Left lung (tissue), 10 donors: ENCODE measurements around the gene RASA3. TPM values are rescaled to one million over a fixed set of nuclear protein-coding genes. Genes with fewer than 3 reads are reported as not detected.

ENCODE experiments used
- ATAC-seq: fragments of 200-7000 bp; cut with Tn5 transposase; one replicate; pipeline ENCODE4 v1.9.1; 2020; ENCODE audit warnings: moderate library complexity
- DNase-seq, 4 donors: peaks; one replicate each; pipeline ENCODE4 v3.0.0-alpha.2; 2013 to 2020
- H3K27ac ChIP-seq, 2 donors: fragments of 200-600 bp; sonication (generic) in 1 of 2; one replicate each; pipeline versions ENCODE4 v1.5.0 to v1.8.0; 2020 to 2021
- H3K27me3 ChIP-seq, 2 donors: fragments of 200-600 bp; sonication (generic) in 1 of 2; one replicate each; pipeline versions ENCODE4 v1.5.0 to v1.8.0; 2020 to 2021
- H3K36me3 ChIP-seq, 2 donors: fragments of 200-600 bp; sonication (generic) in 1 of 2; one replicate each; pipeline versions ENCODE4 v1.5.0 to v1.8.0; 2020 to 2021
- H3K4me1 ChIP-seq, 2 donors: fragments of 200-600 bp; one replicate each; pipeline ENCODE4 v1.8.0; 2021
- H3K4me3 ChIP-seq, 2 donors: fragments of 200-600 bp; sonication (generic) in 1 of 2; one replicate each; pipeline versions ENCODE4 v1.5.0 to v1.8.0; 2020 to 2021; ENCODE audit warnings: mild to moderate bottlenecking in 1 of 2
- H3K9me3 ChIP-seq, 2 donors: fragments of 200-600 bp; sonication (generic) in 1 of 2; one replicate each; pipeline versions ENCODE4 v1.5.0 to v1.8.0; 2020 to 2021
- CTCF ChIP-seq, 2 donors: fragments of 200-600 bp; sonication (generic) in 1 of 2; IDR thresholded peaks; one replicate each; pipeline versions ENCODE4 v1.5.0 to v1.8.0; 2021; ENCODE audit warnings: antibody characterized with exemption in 2 of 2
- intact Hi-C, 2 donors: fragments of 100-400 bp; cut with DNase I; formaldehyde crosslinking; loops; one replicate each; pipeline versions ENCODE4 v1.11.2 to v1.14.2; 2022
- polyA plus RNA-seq, 6 donors: library from polyadenylated mRNA; unstranded; fragments of 120-200 nt; gene quantifications; one replicate each; pipeline ENCODE4 v1.2.1, GENCODE V29; 2013; ENCODE audit not compliant: insufficient read length in 6 of 6
- total RNA-seq, 2 donors: library from RNA; stranded (reverse); fragmentation: NEBNext Ultra II Directional; extraction: Animal tissue kit (Norgen Biotek cat#: 25700); gene quantifications; one replicate each; pipeline ENCODE4 v1.2.1, GENCODE V29; 2021
- donor health status: DM: no; HTN: yes; CAD: no.
- donor health status: DM: no; HTN: no; CAD: no.

RASA3 gene
- total and polyA plus RNA-seq, 8 donors: 11.4 to 22.2 (median 12.7) TPM

- DNase-seq (no peak), ATAC-seq (no peak)
- no peak overlapping the region for H3K27ac ChIP-seq
- H3K36me3 ChIP-seq: no peaks in the 10 kb centered on the region
- peaks cover 0 to 8% of the 10 kb centered on the region in 2 donors for H3K27me3 ChIP-seq
- peaks cover 5 to 29% of the 10 kb centered on the region in 2 donors for H3K4me1 ChIP-seq
- TF ChIP-seq CTCF (IDR thresholded peaks at IDR 0.05): no peak
- H3K9me3 ChIP-seq: no peaks in the 10 kb centered on the region
- no peak overlapping the region for H3K4me3 ChIP-seq
- intact Hi-C loops: no loop called here
Observed at GRCh38 chr13:114145256-114145655, 12.8 kb upstream of the RASA3 start.

GRCh38 chr13:114144606-114145244, 12.3 kb upstream of the RASA3 start:
- ATAC-seq (no peak), DNase-seq (no peak)
- Histone ChIP-seq H3K36me3 (no peaks in the 10 kb centered on the region), H3K4me1 (peaks cover 5 to 29% of the 10 kb centered on the region in 2 donors), H3K4me3 (no peak overlapping the region), H3K27ac (no peak overlapping the region), H3K27me3 (peaks cover 0 to 11% of the 10 kb centered on the region in 2 donors), H3K9me3 (no peaks in the 10 kb centered on the region)
- TF ChIP-seq CTCF (IDR thresholded peaks at IDR 0.05): no peak
- intact Hi-C loops: no loop called here

GRCh38 chr13:114143806-114144605, 11.6 kb upstream of the RASA3 start:
- Histone ChIP-seq H3K4me1 (peaks cover 5 to 29% of the 10 kb centered on the region in 2 donors), H3K27me3 (peaks cover 0 to 11% of the 10 kb centered on the region in 2 donors), H3K9me3 (no peaks in the 10 kb centered on the region), H3K27ac (no peak overlapping the region), H3K4me3 (no peak overlapping the region), H3K36me3 (no peaks in the 10 kb centered on the region)
- intact Hi-C loops: no loop called here
- ATAC-seq (no peak), DNase-seq (peak in 1 of 4 donors; percentile 52)
- no peak for TF ChIP-seq CTCF (IDR thresholded peaks at IDR 0.05)

- Histone ChIP-seq H3K27me3 (peaks cover 0 to 11% of the 10 kb centered on the region in 2 donors), H3K4me1 (peaks cover 5 to 21% of the 10 kb centered on the region in 2 donors), H3K4me3 (no peak overlapping the region), H3K27ac (peak overlapping the region in 1 of 2 donors; percentile 16), H3K9me3 (no peaks in the 10 kb centered on the region), H3K36me3 (no peaks in the 10 kb centered on the region)
- TF ChIP-seq CTCF (IDR thresholded peaks at IDR 0.05): no peak
- ATAC-seq (peak; percentile 66), DNase-seq (peak in 2 of 4 donors; percentile 62 to 75)
- intact Hi-C loops: no loop called here
Observed at GRCh38 chr13:114142640-114143490, 10.4 kb upstream of the RASA3 start.
